A549 (cell line): ENCODE measurements around the gene RCOR3. TPM values are rescaled to one million over a fixed set of nuclear protein-coding genes. Genes with fewer than 3 reads are reported as not detected.
A peak's percentile ranks its signal among the peaks of the same experiment; 100 is the strongest.
"Not testable (repeated sequence)": the region's sequence is repeated elsewhere in the genome, so short reads cannot be mapped to it uniquely, and the experiment has no call there.

Experiments used
- ATAC-seq, 2 experiments: fragments of 200-7000 bp in 1 of 2; fragments of >200 bp in 1 of 2; cut with Nextera tagmentation in 1 of 2; cut with Tn5 transposase in 1 of 2; 3 replicates each; pipeline versions ENCODE4 v1.8.0 to v1.9.1; 2018 to 2020; ENCODE audit warnings: mild to moderate bottlenecking in 1 of 2, moderate library complexity in 1 of 2
- CTCF ChIA-PET: fragments of 300-600 bp; sonication (Branson Sonifier 250); formaldehyde crosslinking; extraction: SDS; loops from one replicate; lab custom pipeline; 2021; ENCODE audit warnings: antibody characterized with exemption, inconsistent platforms; lab: Yijun Ruan, JAX
- POLR2A ChIA-PET: fragments of 350-600 bp; formaldehyde crosslinking; extraction: SDS; loops from one replicate; lab custom pipeline; 2021; ENCODE audit warnings: antibody characterized with exemption, inconsistent platforms; lab: Yijun Ruan, JAX
- DNase-seq, 2 experiments: peaks; one replicate each; pipeline versions ENCODE4 v3.0.0 to v3.0.0-alpha.2; 2011 to 2016; ENCODE audit warnings: low read depth in 1 of 2, low spot score in 1 of 2
- FAIRE-seq: peaks from 2 replicates; lab custom pipeline; 2011; peaks lifted over from hg19 to GRCh38; lab: Jason Lieb, UNC
- H3K27ac ChIP-seq, 2 experiments: fragments of >200 bp; sonication (Bioruptor Twin); formaldehyde crosslinking; 3 replicates each; pipeline ENCODE4 v1.5.1; 2016 to 2017
- H3K4me1 ChIP-seq: fragments of >200 bp; sonication (Bioruptor Twin); formaldehyde crosslinking; 3 replicates; pipeline ENCODE4 v1.6.1; 2016
- H3K4me2 ChIP-seq: fragments of >200 bp; sonication (Bioruptor Twin); formaldehyde crosslinking; 3 replicates; pipeline ENCODE4 v1.6.1; 2016
- H3K4me3 ChIP-seq: fragments of >200 bp; sonication (Bioruptor Twin); formaldehyde crosslinking; 3 replicates; pipeline ENCODE4 v1.5.1; 2016
- H3K9me3 ChIP-seq: fragments of >200 bp; sonication (Bioruptor Twin); formaldehyde crosslinking; 3 replicates; pipeline ENCODE4 v1.6.1; 2016
- CBX2 ChIP-seq: fragments of 200-600 bp; sonication (generic); IDR thresholded peaks from 2 replicates; pipeline ENCODE4 v1.6.1; 2016; ENCODE audit warnings: low read depth, mild to moderate bottlenecking, borderline replicate concordance
- EHF ChIP-seq: fragments of 250-450 bp; sonication (Bioruptor Pico); IDR thresholded peaks from 2 replicates; pipeline ENCODE4 v1.5.0; 2020; ENCODE audit warnings: mild to moderate bottlenecking
- EP300 ChIP-seq, 2 experiments: fragments of >200 bp; sonication (Bioruptor Twin); formaldehyde crosslinking; IDR thresholded peaks; 2 replicates in 1 of 2; 3 replicates in 1 of 2; pipeline ENCODE4 v1.6.1; 2016 to 2017
- GATA3 ChIP-seq: IDR thresholded peaks from 2 replicates; pipeline ENCODE4 v1.6.1; 2012; ENCODE audit warnings: borderline replicate concordance
- NFE2L2 ChIP-seq: fragments of 150-350 bp; conservative IDR thresholded peaks from 2 replicates; pipeline ENCODE4 v1.6.1; 2014; ENCODE audit warnings: low read length
- REST ChIP-seq: fragments of 200-600 bp; sonication (generic); IDR thresholded peaks from 2 replicates; pipeline ENCODE4 v1.6.1; 2016; ENCODE audit warnings: antibody characterized with exemption, mild to moderate bottlenecking, moderate library complexity
- TFCP2L1 ChIP-seq: fragments of 250-450 bp; sonication (Bioruptor Pico); IDR thresholded peaks from 2 replicates; pipeline ENCODE4 v1.5.0; 2021; ENCODE audit warnings: mild to moderate bottlenecking
- ZC3H11A ChIP-seq: fragments of 450-650 bp; IDR thresholded peaks from 2 replicates; pipeline ENCODE4 v1.6.1; 2014; ENCODE audit warnings: antibody characterized with exemption, mild to moderate bottlenecking
- ZSCAN20 ChIP-seq: fragments of 250-450 bp; sonication (Bioruptor Pico); IDR thresholded peaks from 2 replicates; pipeline ENCODE4 v1.8.0; 2022; ENCODE audit warnings: mild to moderate bottlenecking, moderate library complexity
- WGBS: methylation state at CpG from one replicate; pipeline ENCODE4 v1.1.6; 2017; ENCODE audit errors: missing lambda C conversion rate; 5-methylcytosine and 5-hydroxymethylcytosine counted together
- polyA plus RNA-seq, 4 experiments: library from polyadenylated mRNA; depleted of rRNA in 3 of 4; stranded (reverse); fragments of >200 nt; fragmentation: RNase III in 1 of 4; extraction: RNeasy Plus Mini Kit Qiagen cat#74134 plus additional on column Dnase treatment in 1 of 4; gene quantifications; 2 replicates in 3 of 4; 3 replicates in 1 of 4; pipeline ENCODE4 v1.2.3, GENCODE V29; 2011 to 2017
- TF ChIP-seq, protein P1 (sequence below): fragments of 250-450 bp; sonication (Bioruptor Pico); IDR thresholded peaks from 2 replicates; pipeline ENCODE4 v1.5.0; 2021; ENCODE audit warnings: mild to moderate bottlenecking, moderate library complexity, borderline replicate concordance
- TF ChIP-seq, protein P2 (sequence below): fragments of >200 bp; sonication (Bioruptor Twin); formaldehyde crosslinking; IDR thresholded peaks from 2 replicates; pipeline ENCODE4 v1.6.1; 2016

The RCOR3 gene
- polyA plus RNA-seq, 2 of the 4 experiments (the other 2 are of a cell fraction), result 16.3 to 40.7 TPM

GRCh38 chr1:211237579-211237978, 21.6 kb upstream of the RCOR3 start:
- ATAC-seq (no peak), FAIRE-seq (no peak), DNase-seq (no peak)
- CTCF ChIA-PET, result no interaction called here
- TF ChIP-seq GATA3, result no peak
- no peak for TF ChIP-seq TFCP2L1
- TF ChIP-seq, protein P1, sequence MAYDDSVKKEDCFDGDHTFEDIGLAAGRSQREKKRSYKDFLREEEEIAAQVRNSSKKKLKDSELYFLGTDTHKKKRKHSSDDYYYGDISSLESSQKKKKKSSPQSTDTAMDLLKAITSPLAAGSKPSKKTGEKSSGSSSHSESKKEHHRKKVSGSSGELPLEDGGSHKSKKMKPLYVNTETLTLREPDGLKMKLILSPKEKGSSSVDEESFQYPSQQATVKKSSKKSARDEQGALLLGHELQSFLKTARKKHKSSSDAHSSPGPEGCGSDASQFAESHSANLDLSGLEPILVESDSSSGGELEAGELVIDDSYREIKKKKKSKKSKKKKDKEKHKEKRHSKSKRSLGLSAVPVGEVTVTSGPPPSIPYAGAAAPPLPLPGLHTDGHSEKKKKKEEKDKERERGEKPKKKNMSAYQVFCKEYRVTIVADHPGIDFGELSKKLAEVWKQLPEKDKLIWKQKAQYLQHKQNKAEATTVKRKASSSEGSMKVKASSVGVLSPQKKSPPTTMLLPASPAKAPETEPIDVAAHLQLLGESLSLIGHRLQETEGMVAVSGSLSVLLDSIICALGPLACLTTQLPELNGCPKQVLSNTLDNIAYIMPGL, result no peak
- no peak for TF ChIP-seq EHF (CRISPR knock-in tag)
- TF ChIP-seq NFE2L2, result no peak
- no peak for TF ChIP-seq CBX2
- Histone ChIP-seq H3K27ac (no peak overlapping the region), H3K9me3 (no peaks in the 10 kb centered on the region), H3K4me1 (0 out of 3 replicates have a peak, but pooled peaks cover 4% of the 10 kb centered on the region), H3K4me3 (no peak overlapping the region), H3K4me2 (no peak overlapping the region)
- 89% methylated on average over 9 of the region's 9 CpGs for WGBS
- POLR2A ChIA-PET, result no interaction called here

- H3K4me1 ChIP-seq, H3K9me3 ChIP-seq, H3K4me2 ChIP-seq, H3K27ac ChIP-seq, DNase-seq, ATAC-seq, POLR2A ChIA-PET, FAIRE-seq, H3K4me3 ChIP-seq: not testable (repeated sequence)
- 67% methylated on average over 8 of the region's 8 CpGs for WGBS
- CTCF ChIA-PET, result interaction anchor here (0.6 kb wide), 1 partner anchor 380 kb away, joined by 3 read pairs; no protein-coding TSS in a partner anchor
Measured at GRCh38 chr1:211240567-211240966, 18.6 kb upstream of the RCOR3 start.

- no peak for FAIRE-seq
- Histone ChIP-seq H3K27ac (no peak overlapping the region), H3K4me3 (no peak overlapping the region), H3K9me3 (no peaks in the 10 kb centered on the region), H3K4me2 (no peak overlapping the region), H3K4me1 (0 out of 3 replicates have a peak, but pooled peaks cover 4% of the 10 kb centered on the region)
- 79% methylated on average over 1 of the region's 1 CpG for WGBS
- TF ChIP-seq, protein P2, sequence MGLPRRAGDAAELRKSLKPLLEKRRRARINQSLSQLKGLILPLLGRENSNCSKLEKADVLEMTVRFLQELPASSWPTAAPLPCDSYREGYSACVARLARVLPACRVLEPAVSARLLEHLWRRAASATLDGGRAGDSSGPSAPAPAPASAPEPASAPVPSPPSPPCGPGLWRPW, result no peak
- TF ChIP-seq REST (no peak), ZSCAN20 (no peak), EP300 (IDR thresholded peaks at IDR 0.05) (no peak)
- ATAC-seq, result no peak
- ChIA-PET POLR2A (no interaction called here), CTCF (interaction anchor here (0.6 kb wide), 1 partner anchor 380 kb away, joined by 3 read pairs; no protein-coding TSS in a partner anchor)
- no peak for DNase-seq
Measured at GRCh38 chr1:211241071-211241470, 18.1 kb upstream of the RCOR3 start.

- not testable (repeated sequence) for DNase-seq, H3K4me3 ChIP-seq, ATAC-seq, H3K27ac ChIP-seq, H3K4me2 ChIP-seq, H3K9me3 ChIP-seq, H3K4me1 ChIP-seq, FAIRE-seq
- POLR2A ChIA-PET, result interaction anchor here (0.5 kb wide), 1 partner anchor 139 kb away, joined by 4 read pairs; no protein-coding TSS in a partner anchor
- WGBS, result 78% methylated on average over 5 of the region's 5 CpGs
- peak; percentile 97 for TF ChIP-seq ZC3H11A
- CTCF ChIA-PET, result interaction anchor here (0.8 to 1.8 kb wide), 4 partner anchors 9 to 837 kb away, joined by 3 to 6 read pairs (median 4); no protein-coding TSS in a partner anchor
Measured at GRCh38 chr1:211243639-211244038, 15.5 kb upstream of the RCOR3 start.

- H3K4me3 ChIP-seq, ATAC-seq, H3K9me3 ChIP-seq, DNase-seq, H3K4me1 ChIP-seq, POLR2A ChIA-PET, H3K4me2 ChIP-seq, FAIRE-seq, H3K27ac ChIP-seq: not testable (repeated sequence)
- CTCF ChIA-PET, result interaction anchor here (0.6 to 1.6 kb wide), 2 partner anchors 10 to 59 kb away, joined by 4 read pairs; no protein-coding TSS in a partner anchor
- WGBS, result 92% methylated on average over 4 of the region's 4 CpGs
Measured at GRCh38 chr1:211246583-211246982, 12.6 kb upstream of the RCOR3 start.
